BLaER1 treated with 17β-estradiol and CSF1 and Interleukin-3, amounts not matched to agents 10 nM and 100 nM (cell line): ENCODE data around the gene RALGAPA2.

ENCODE experiments used
- H3K27ac ChIP-seq, 11 experiments: shearing (Covaris generic); formaldehyde crosslinking; 2 replicates each; pipeline ENCODE4 v1.8.1; 2022
- H3K27me3 ChIP-seq, 11 experiments: shearing (Covaris generic); formaldehyde crosslinking; 2 replicates each; pipeline ENCODE4 v1.8.1; 2022
- H3K36me3 ChIP-seq, 11 experiments: shearing (Covaris generic); formaldehyde crosslinking; 2 replicates each; pipeline ENCODE4 v1.8.1; 2022
- H3K4me1 ChIP-seq, 10 experiments: shearing (Covaris generic); formaldehyde crosslinking; 2 replicates each; pipeline ENCODE4 v1.8.1; 2022
- H3K4me2 ChIP-seq, 11 experiments: shearing (Covaris generic); formaldehyde crosslinking; 2 replicates each; pipeline ENCODE4 v1.8.1; 2022
- H3K4me3 ChIP-seq, 10 experiments: shearing (Covaris generic); formaldehyde crosslinking; 2 replicates each; pipeline ENCODE4 v1.8.1; 2022
- H3K9ac ChIP-seq, 11 experiments: shearing (Covaris generic); formaldehyde crosslinking; 2 replicates each; pipeline ENCODE4 v1.8.1; 2022
- H3K9me3 ChIP-seq, 11 experiments: shearing (Covaris generic); formaldehyde crosslinking; replicated peaks in 1 of 11; 2 replicates each; pipeline ENCODE4 v1.8.1; 2022
- H4K20me1 ChIP-seq, 11 experiments: shearing (Covaris generic); formaldehyde crosslinking; 2 replicates each; pipeline ENCODE4 v1.8.1; 2022
- Cebpa-rat ChIP-seq, 11 experiments: shearing (Covaris generic); IDR thresholded peaks; 2 replicates each; pipeline ENCODE4 v1.8.1; 2022

Gene RALGAPA2

GRCh38 chr20:20456741-20457140 is 255.7 kb downstream of the RALGAPA2 start:
- no peak overlapping the region for H3K27ac ChIP-seq
- H4K20me1 ChIP-seq, result peaks cover 0 to 5% (median 0%) of the 10 kb centered on the region in 11 experiments; a peak in 1 of 22 replicates

GRCh38 chr20:20455926-20456325 is 256.5 kb downstream of the RALGAPA2 start:
- Histone ChIP-seq H3K4me3 (no peak overlapping the region), H3K9me3 (no peaks in the 10 kb centered on the region), H4K20me1 (peaks cover 0 to 5% (median 0%) of the 10 kb centered on the region in 11 experiments; a peak in 1 of 22 replicates), H3K4me1 (peaks cover 18 to 28% (median 21%) of the 10 kb centered on the region in 10 experiments), H3K9ac (no peak overlapping the region), H3K27ac (no peak overlapping the region), H3K36me3 (peaks cover 0 to 31% (median 9%) of the 10 kb centered on the region in 11 experiments; a peak in 8 of 22 replicates), H3K27me3 (no peaks in the 10 kb centered on the region; a peak in 1 of 22 replicates), H3K4me2 (no peak overlapping the region)
- no peak for TF ChIP-seq Cebpa-rat (IDR thresholded peaks at IDR 0.05)

More at GRCh38 chr20:20456741-20457140, 255.7 kb downstream of the RALGAPA2 start:
- H3K4me2 ChIP-seq, result no peak overlapping the region
- H3K9me3 ChIP-seq, result no peaks in the 10 kb centered on the region
- TF ChIP-seq Cebpa-rat (IDR thresholded peaks at IDR 0.05), result no peak
- H3K27me3 ChIP-seq, result peaks cover 0 to 2% (median 0%) of the 10 kb centered on the region in 11 experiments; a peak in 1 of 22 replicates
- peaks cover 15 to 23% (median 20%) of the 10 kb centered on the region in 10 experiments for H3K4me1 ChIP-seq
- no peak overlapping the region for H3K4me3 ChIP-seq
- no peak overlapping the region for H3K9ac ChIP-seq
- peaks cover 0 to 31% (median 9%) of the 10 kb centered on the region in 11 experiments; a peak in 8 of 22 replicates for H3K36me3 ChIP-seq

- Histone ChIP-seq H4K20me1 (peaks cover 0 to 5% (median 0%) of the 10 kb centered on the region in 11 experiments; a peak in 1 of 22 replicates), H3K4me1 (peaks cover 18 to 29% (median 21%) of the 10 kb centered on the region in 10 experiments), H3K27me3 (no peaks in the 10 kb centered on the region; a peak in 1 of 22 replicates), H3K9me3 (no peaks in the 10 kb centered on the region), H3K4me3 (no peak overlapping the region), H3K27ac (no peak overlapping the region), H3K4me2 (no peak overlapping the region), H3K36me3 (peaks cover 0 to 27% (median 9%) of the 10 kb centered on the region in 11 experiments; a peak in 8 of 22 replicates), H3K9ac (no peak overlapping the region)
- no peak for TF ChIP-seq Cebpa-rat (IDR thresholded peaks at IDR 0.05)
Observed at GRCh38 chr20:20454850-20455627, 257.4 kb downstream of the RALGAPA2 start.

- Histone ChIP-seq H3K4me1 (peaks cover 18 to 29% (median 21%) of the 10 kb centered on the region in 10 experiments), H3K4me2 (no peak overlapping the region), H3K9me3 (no peaks in the 10 kb centered on the region), H3K27me3 (no peaks in the 10 kb centered on the region; a peak in 1 of 22 replicates), H3K9ac (no peak overlapping the region), H3K36me3 (peaks cover 0 to 27% (median 6%) of the 10 kb centered on the region in 11 experiments; a peak in 8 of 22 replicates), H3K27ac (no peak overlapping the region), H4K20me1 (peaks cover 0 to 5% (median 0%) of the 10 kb centered on the region in 11 experiments; a peak in 1 of 22 replicates), H3K4me3 (no peak overlapping the region)
- no peak for TF ChIP-seq Cebpa-rat (IDR thresholded peaks at IDR 0.05)
Observed at GRCh38 chr20:20454367-20454766, 258.1 kb downstream of the RALGAPA2 start.

- H3K9ac ChIP-seq, result 0 out of 22 replicates have a peak overlapping the region, but pooled peaks of 2 of the 11 experiments have one; percentile 19 to 30
- no peaks in the 10 kb centered on the region for H3K9me3 ChIP-seq
- no peaks in the 10 kb centered on the region for H4K20me1 ChIP-seq
- peaks cover 0 to 18% (median 0%) of the 10 kb centered on the region in 11 experiments; a peak in 4 of 22 replicates for H3K36me3 ChIP-seq
- H3K4me1 ChIP-seq, result peaks cover 18 to 29% (median 21%) of the 10 kb centered on the region in 10 experiments
- H3K4me3 ChIP-seq, result peak overlapping the region in 1 of 10 experiments; percentile 7; a peak in 2 of 20 replicates
- peak overlapping the region; percentile 59 to 84 (median 76) for H3K4me2 ChIP-seq
- H3K27ac ChIP-seq, result peak overlapping the region in 3 of 11 experiments; percentile 12 to 47 (median 30); a peak in 2 of 22 replicates
- TF ChIP-seq Cebpa-rat (IDR thresholded peaks at IDR 0.05), result no peak
- H3K27me3 ChIP-seq, result no peaks in the 10 kb centered on the region; a peak in 1 of 22 replicates
Observed at GRCh38 chr20:20452254-20452676, 260.2 kb downstream of the RALGAPA2 start.

- Histone ChIP-seq H4K20me1 (no peaks in the 10 kb centered on the region), H3K9ac (no peak overlapping the region), H3K4me3 (no peak overlapping the region), H3K36me3 (peaks cover 0 to 13% (median 0%) of the 10 kb centered on the region in 11 experiments; a peak in 4 of 22 replicates), H3K27me3 (no peaks in the 10 kb centered on the region; a peak in 1 of 22 replicates), H3K4me1 (peaks cover 18 to 38% (median 21%) of the 10 kb centered on the region in 10 experiments), H3K27ac (no peak overlapping the region), H3K4me2 (no peak overlapping the region), H3K9me3 (no peaks in the 10 kb centered on the region)
- TF ChIP-seq Cebpa-rat (IDR thresholded peaks at IDR 0.05), result no peak
Observed at GRCh38 chr20:20450521-20450920, 261.9 kb downstream of the RALGAPA2 start.

- TF ChIP-seq Cebpa-rat (IDR thresholded peaks at IDR 0.05), result no peak
- Histone ChIP-seq H4K20me1 (no peaks in the 10 kb centered on the region), H3K27ac (no peak overlapping the region)
Observed at GRCh38 chr20:20448881-20449280, 263.6 kb downstream of the RALGAPA2 start.

GRCh38 chr20:20447196-20447595 is 265.2 kb downstream of the RALGAPA2 start:
- Histone ChIP-seq H3K36me3 (no peaks in the 10 kb centered on the region), H3K4me2 (no peak overlapping the region), H3K9ac (no peak overlapping the region), H3K27me3 (no peaks in the 10 kb centered on the region; a peak in 1 of 22 replicates), H3K9me3 (no peaks in the 10 kb centered on the region), H3K27ac (no peak overlapping the region), H3K4me1 (peaks cover 17 to 34% (median 22%) of the 10 kb centered on the region in 10 experiments), H4K20me1 (no peaks in the 10 kb centered on the region), H3K4me3 (no peak overlapping the region)
- no peak for TF ChIP-seq Cebpa-rat (IDR thresholded peaks at IDR 0.05)

More at GRCh38 chr20:20448881-20449280, 263.6 kb downstream of the RALGAPA2 start:
- Histone ChIP-seq H3K4me3 (no peak overlapping the region), H3K27me3 (no peaks in the 10 kb centered on the region; a peak in 1 of 22 replicates), H3K4me2 (no peak overlapping the region), H3K36me3 (peaks cover 0 to 4% (median 0%) of the 10 kb centered on the region in 11 experiments; a peak in 1 of 22 replicates), H3K9ac (no peak overlapping the region), H3K4me1 (peaks cover 21 to 41% (median 24%) of the 10 kb centered on the region in 10 experiments), H3K9me3 (no peaks in the 10 kb centered on the region)

- peak overlapping the region in 1 of 11 experiments; percentile 16; a peak in 1 of 22 replicates for H3K4me2 ChIP-seq
- H3K4me1 ChIP-seq, result peaks cover 12 to 28% (median 15%) of the 10 kb centered on the region in 10 experiments
- H3K27me3 ChIP-seq, result no peaks in the 10 kb centered on the region; a peak in 1 of 22 replicates
- H3K9ac ChIP-seq, result no peak overlapping the region
- H3K27ac ChIP-seq, result no peak overlapping the region
- no peaks in the 10 kb centered on the region for H4K20me1 ChIP-seq
- no peaks in the 10 kb centered on the region for H3K36me3 ChIP-seq
- no peaks in the 10 kb centered on the region for H3K9me3 ChIP-seq
- TF ChIP-seq Cebpa-rat (IDR thresholded peaks at IDR 0.05), result no peak
- no peak overlapping the region for H3K4me3 ChIP-seq
Observed at GRCh38 chr20:20446425-20447015, 265.9 kb downstream of the RALGAPA2 start.
